T-helper 17 cell (primary cell): ENCODE measurements around the gene CREB3L1. TPM values are rescaled to one million over a fixed set of nuclear protein-coding genes. Genes with fewer than 3 reads are reported as not detected.

Experiments used
- ATAC-seq: fragments of 150-1000 bp; cut with Tn5 transposase; 2 replicates; pipeline ENCODE4 v1.10.0; 2021; ENCODE audit warnings: mild to moderate bottlenecking, moderate library complexity
- DNase-seq, 3 donors: peaks; one replicate each; pipeline versions ENCODE4 v3.0.0 to v3.0.0-alpha.2; 2020 to 2021
- H3K9me3 ChIP-seq: one replicate; pipeline ENCODE4 v1.7.0; 2013; ENCODE audit warnings: low read length, mild to moderate bottlenecking; ENCODE audit not compliant: control insufficient read depth, poor library complexity, severe bottlenecking
- H3K27ac Mint-ChIP-seq: one replicate; pipeline ENCODE4 v1.8.0; 2022; ENCODE audit warnings: mild to moderate bottlenecking, moderate library complexity, mixed read lengths
- H3K27me3 Mint-ChIP-seq: one replicate; pipeline ENCODE4 v1.8.0; 2022; ENCODE audit warnings: mixed read lengths
- H3K36me3 Mint-ChIP-seq: one replicate; pipeline ENCODE4 v1.8.0; 2022; ENCODE audit warnings: low read depth, mixed read lengths
- H3K4me1 Mint-ChIP-seq: one replicate; pipeline ENCODE4 v1.8.0; 2022; ENCODE audit warnings: mild to moderate bottlenecking, mixed read lengths
- H3K4me3 Mint-ChIP-seq: one replicate; pipeline ENCODE4 v1.8.0; 2022; ENCODE audit warnings: mild to moderate bottlenecking, moderate library complexity, mixed read lengths
- total RNA-seq, 4 donors: library from RNA in 2 of 4; stranded (reverse) in 2 of 4; gene quantifications; one replicate each; pipeline ENCODE4 v1.2.3 and lab custom pipeline; 2022 to 2026

Gene CREB3L1
- total RNA-seq, 2 donors from 2014 or later = not detected

DNA sequence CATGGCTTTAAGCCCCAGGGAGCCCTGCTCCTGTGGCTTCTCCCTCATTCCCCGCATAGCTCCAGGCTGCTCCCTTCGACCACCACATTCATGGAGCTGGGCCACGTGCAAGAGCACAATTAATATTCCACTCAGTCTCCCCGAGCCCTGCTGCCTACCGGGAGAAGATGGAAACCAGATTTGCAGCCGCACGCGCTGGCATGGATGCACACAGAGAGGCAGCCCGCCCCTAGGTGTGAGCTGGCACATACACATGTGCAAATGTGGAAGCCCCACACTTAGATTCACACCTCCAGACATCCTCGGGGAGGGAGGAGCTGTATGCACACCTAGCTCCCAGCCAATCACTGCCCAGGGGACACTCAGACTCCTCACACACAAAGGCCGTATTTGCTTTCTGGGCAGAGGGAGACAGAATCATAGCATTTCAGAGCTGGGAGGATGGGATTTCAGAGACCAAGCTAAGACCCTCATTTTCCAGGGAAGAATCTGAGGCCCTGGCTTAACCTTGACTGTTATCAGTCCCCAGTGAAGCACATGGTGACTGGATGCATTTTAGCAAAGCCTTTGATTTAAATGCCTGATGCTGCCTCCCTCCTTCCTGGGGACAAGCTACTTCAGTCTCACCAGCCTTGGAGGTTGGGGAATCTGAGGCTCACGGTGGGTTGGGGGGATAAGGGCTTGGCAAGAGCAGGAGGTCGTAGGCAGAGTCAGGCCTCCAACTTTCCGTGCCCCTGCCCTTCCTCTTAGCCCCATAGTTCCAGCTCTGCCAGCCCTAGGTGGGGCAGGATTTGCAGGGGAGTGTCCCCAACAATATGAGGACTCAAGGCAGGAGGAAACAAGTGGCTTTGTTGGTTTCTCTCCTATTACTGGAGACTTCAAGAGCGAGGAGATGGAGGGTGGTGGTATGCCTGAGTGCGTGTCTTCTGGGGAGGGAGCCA lies 5.3 kb upstream of the CREB3L1 start:
- no peaks in the 10 kb centered on the region for H3K36me3 Mint-ChIP-seq
- H3K4me3 Mint-ChIP-seq = peak overlapping the region; percentile 43
- DNase-seq = no peak
- no peaks in the 10 kb centered on the region for H3K9me3 ChIP-seq
- no peak overlapping the region for H3K27ac Mint-ChIP-seq
- H3K27me3 Mint-ChIP-seq = peaks cover 23% of the 10 kb centered on the region
- H3K4me1 Mint-ChIP-seq = peaks cover 13% of the 10 kb centered on the region
- ATAC-seq = no peak

DNA sequence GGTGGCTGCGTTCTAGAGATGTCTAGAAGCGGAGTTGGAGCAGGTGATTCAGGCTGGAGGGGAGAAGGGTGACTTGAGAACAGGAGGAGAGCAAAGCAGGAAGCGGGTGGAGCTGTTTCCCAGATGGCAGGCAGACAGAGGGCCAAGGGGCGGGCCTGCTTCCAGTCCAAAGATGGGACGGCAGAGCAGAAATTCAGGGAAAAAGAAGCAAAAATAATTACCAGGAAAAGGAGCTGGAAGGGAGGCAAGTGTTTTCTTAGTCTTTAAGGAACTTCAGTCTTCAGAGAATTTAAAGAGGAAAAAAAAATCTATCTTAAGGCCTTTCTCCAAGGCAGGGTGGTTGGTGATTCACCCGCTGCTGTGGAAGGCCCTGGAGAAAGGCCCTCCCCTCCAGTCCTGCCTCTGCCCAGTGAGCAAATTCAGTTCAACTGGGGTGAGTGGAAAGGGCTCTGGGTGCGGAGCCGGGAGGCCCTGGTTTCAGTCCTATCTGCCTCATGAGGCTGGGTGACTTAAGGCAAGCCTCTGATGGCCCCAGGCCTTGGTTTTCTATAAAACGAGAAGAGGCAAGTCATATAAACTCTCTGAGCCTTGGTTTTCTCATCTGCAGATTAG lies 4.5 kb upstream of the CREB3L1 start:
- DNase-seq (no peak), ATAC-seq (no peak)
- no peaks in the 10 kb centered on the region for H3K36me3 Mint-ChIP-seq
- H3K4me1 Mint-ChIP-seq = peaks cover 16% of the 10 kb centered on the region
- peak overlapping the region; percentile 43 for H3K4me3 Mint-ChIP-seq
- H3K27ac Mint-ChIP-seq = no peak overlapping the region
- H3K9me3 ChIP-seq = no peaks in the 10 kb centered on the region
- peaks cover 22% of the 10 kb centered on the region for H3K27me3 Mint-ChIP-seq

- H3K36me3 Mint-ChIP-seq = peaks cover under 1% of the 10 kb centered on the region
- H3K27ac Mint-ChIP-seq = no peak overlapping the region
- DNase-seq = no peak
- H3K9me3 ChIP-seq = no peaks in the 10 kb centered on the region
- ATAC-seq = no peak
- H3K4me3 Mint-ChIP-seq = no peak overlapping the region
- peaks cover 16% of the 10 kb centered on the region for H3K4me1 Mint-ChIP-seq
- peaks cover 22% of the 10 kb centered on the region for H3K27me3 Mint-ChIP-seq
Observed at GRCh38 chr11:46273511-46274205, 3.8 kb upstream of the CREB3L1 start.

- no peak overlapping the region for H3K27ac Mint-ChIP-seq
- peak overlapping the region; percentile 64 for H3K4me3 Mint-ChIP-seq
- DNase-seq (no peak), ATAC-seq (no peak)
- H3K4me1 Mint-ChIP-seq = peaks cover 15% of the 10 kb centered on the region
- peaks cover 41% of the 10 kb centered on the region for H3K27me3 Mint-ChIP-seq
- H3K36me3 Mint-ChIP-seq = peaks cover 3% of the 10 kb centered on the region
- no peaks in the 10 kb centered on the region for H3K9me3 ChIP-seq
Observed at GRCh38 chr11:46275964-46276641, 1.4 kb upstream of the CREB3L1 start.

GRCh38 chr11:46277313-46277621 lies 195 bp upstream of the CREB3L1 start:
- Mint-ChIP-seq H3K27me3 (peaks cover 51% of the 10 kb centered on the region), H3K36me3 (peaks cover 3% of the 10 kb centered on the region), H3K4me3 (peak overlapping the region; percentile 60), H3K27ac (no peak overlapping the region), H3K4me1 (peaks cover 13% of the 10 kb centered on the region)
- ATAC-seq (no peak), DNase-seq (no peak)
- H3K9me3 ChIP-seq = no peaks in the 10 kb centered on the region

- Mint-ChIP-seq H3K4me1 (peaks cover 8% of the 10 kb centered on the region), H3K27ac (no peak overlapping the region), H3K36me3 (peaks cover 3% of the 10 kb centered on the region), H3K4me3 (peak overlapping the region; percentile 56), H3K27me3 (peaks cover 55% of the 10 kb centered on the region)
- DNase-seq = peak in 1 of 3 donors; percentile 17
- no peaks in the 10 kb centered on the region for H3K9me3 ChIP-seq
- ATAC-seq = peak; percentile 48
Observed at GRCh38 chr11:46278387-46279125, 1.1 kb downstream of the CREB3L1 start.

- Mint-ChIP-seq H3K27ac (no peak overlapping the region), H3K4me1 (peaks cover 8% of the 10 kb centered on the region), H3K4me3 (peak overlapping the region; percentile 56), H3K36me3 (peaks cover 3% of the 10 kb centered on the region), H3K27me3 (peaks cover 55% of the 10 kb centered on the region)
- H3K9me3 ChIP-seq = no peaks in the 10 kb centered on the region
- DNase-seq (no peak), ATAC-seq (no peak)
Observed at GRCh38 chr11:46279126-46280099, 2.0 kb downstream of the CREB3L1 start.

DNA sequence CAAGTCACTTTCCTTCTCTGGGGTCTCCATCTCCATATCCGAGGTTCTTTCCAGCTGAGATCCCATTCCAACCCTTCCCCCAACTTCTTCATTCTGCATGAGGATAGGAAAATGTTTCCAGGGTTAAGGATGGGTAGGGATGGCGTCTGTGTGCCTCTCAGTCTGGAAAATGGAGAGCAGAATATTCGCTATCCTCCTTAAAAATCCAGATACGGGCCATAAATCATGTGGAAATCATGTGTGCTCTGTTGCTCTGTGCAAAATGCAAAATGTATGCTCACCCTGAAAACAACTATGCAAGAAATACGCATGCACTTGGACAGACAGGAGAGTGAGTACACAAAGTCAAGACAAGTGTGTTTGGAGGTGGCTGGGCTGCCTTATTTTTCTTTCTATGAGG lies 3.2 kb downstream of the CREB3L1 start:
- H3K27ac Mint-ChIP-seq = no peak overlapping the region
- peaks cover 8% of the 10 kb centered on the region for H3K4me1 Mint-ChIP-seq
- peaks cover 60% of the 10 kb centered on the region for H3K27me3 Mint-ChIP-seq
- DNase-seq (no peak), ATAC-seq (no peak)
- H3K9me3 ChIP-seq = no peaks in the 10 kb centered on the region
- H3K36me3 Mint-ChIP-seq = peaks cover 3% of the 10 kb centered on the region
- no peak overlapping the region for H3K4me3 Mint-ChIP-seq

DNA sequence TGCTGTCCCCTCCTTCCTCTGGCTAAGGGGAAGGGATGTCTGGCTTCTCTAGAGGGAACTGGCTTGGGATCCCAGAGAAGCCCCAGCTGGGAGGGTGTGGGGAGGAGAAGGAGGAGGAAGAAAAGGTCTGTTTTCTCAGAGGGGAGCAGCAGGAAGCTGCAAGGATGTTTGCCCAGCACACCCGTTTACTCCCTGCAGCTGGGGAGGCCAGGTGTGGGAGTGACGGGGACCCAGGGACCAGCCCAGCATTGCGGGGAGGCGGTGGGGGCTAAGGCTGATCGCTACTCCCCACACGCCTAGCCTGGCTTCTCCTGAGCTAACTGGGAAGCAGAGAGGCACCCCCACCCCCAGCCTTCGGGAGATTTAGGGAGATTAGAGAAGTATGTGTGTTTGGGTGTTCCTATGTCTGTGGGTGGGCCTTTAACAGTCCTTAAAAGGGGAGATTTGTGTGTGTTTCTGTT lies 3.9 kb downstream of the CREB3L1 start:
- peaks cover 8% of the 10 kb centered on the region for H3K4me1 Mint-ChIP-seq
- H3K9me3 ChIP-seq = no peaks in the 10 kb centered on the region
- H3K27ac Mint-ChIP-seq = no peak overlapping the region
- ATAC-seq (no peak), DNase-seq (no peak)
- H3K4me3 Mint-ChIP-seq = no peak overlapping the region
- peaks cover 56% of the 10 kb centered on the region for H3K27me3 Mint-ChIP-seq
- peaks cover 3% of the 10 kb centered on the region for H3K36me3 Mint-ChIP-seq

- H3K4me3 Mint-ChIP-seq = no peak overlapping the region
- ATAC-seq = no peak
- H3K4me1 Mint-ChIP-seq = no peaks in the 10 kb centered on the region
Observed at GRCh38 chr11:46285173-46285572, 7.7 kb downstream of the CREB3L1 start.

DNA sequence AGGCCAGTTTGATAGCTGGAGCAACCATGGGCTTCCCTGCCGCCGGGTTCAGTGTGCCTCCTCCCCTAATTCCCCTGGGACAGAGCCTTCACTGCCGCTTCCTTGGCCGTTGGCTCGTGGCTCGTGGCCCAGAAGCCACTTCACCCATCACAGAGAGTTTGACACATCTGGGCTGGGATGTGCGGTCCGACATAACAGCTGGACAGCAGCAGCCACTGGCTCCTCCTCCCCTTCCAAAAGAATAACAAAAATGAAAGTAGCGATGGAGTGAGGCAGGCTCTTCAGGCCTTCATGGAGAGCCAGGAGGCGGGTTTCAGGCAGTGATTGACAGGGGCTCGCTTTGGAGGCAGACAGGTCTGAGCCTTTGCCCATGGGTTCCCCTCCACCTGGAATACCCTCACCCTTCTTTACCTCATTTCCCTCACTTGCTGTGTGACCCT lies 8.2 kb downstream of the CREB3L1 start:
- no peaks in the 10 kb centered on the region for H3K9me3 ChIP-seq
- no peak for DNase-seq
- H3K4me1 Mint-ChIP-seq = no peaks in the 10 kb centered on the region
- H3K27ac Mint-ChIP-seq = no peak overlapping the region
- peaks cover 3% of the 10 kb centered on the region for H3K36me3 Mint-ChIP-seq
- peaks cover 43% of the 10 kb centered on the region for H3K27me3 Mint-ChIP-seq
- H3K4me3 Mint-ChIP-seq = no peak overlapping the region
- no peak for ATAC-seq

More at GRCh38 chr11:46285173-46285572, 7.7 kb downstream of the CREB3L1 start:
- DNase-seq = no peak
- Mint-ChIP-seq H3K27ac (no peak overlapping the region), H3K27me3 (peaks cover 42% of the 10 kb centered on the region), H3K36me3 (peaks cover 3% of the 10 kb centered on the region)
- H3K9me3 ChIP-seq = no peaks in the 10 kb centered on the region
